ENCODE data around the gene CCL17.

The CCL17 gene

GRCh38 chr16:57401943-57402640 is 2.5 kb upstream of the CCL17 start:
- DNase-seq = no peak

- DNase-seq = no peak
Measured at GRCh38 chr16:57405097-57405496, 530 bp downstream of the CCL17 start.

- DNase-seq = no peak
Measured at GRCh38 chr16:57406881-57407280, 2.3 kb downstream of the CCL17 start.

GRCh38 chr16:57407521-57408353 is 3.2 kb downstream of the CCL17 start:
- DNase-seq = no peak

- no peak for DNase-seq
Measured at GRCh38 chr16:57409065-57409464, 4.5 kb downstream of the CCL17 start.

GRCh38 chr16:57409870-57410587 is 5.5 kb downstream of the CCL17 start:
- DNase-seq = no peak

- no peak for DNase-seq
Measured at GRCh38 chr16:57411362-57411976, 6.9 kb downstream of the CCL17 start.

GRCh38 chr16:57412584-57412983 is 8.0 kb downstream of the CCL17 start:
- no peak for DNase-seq

GRCh38 chr16:57413301-57413730 is 8.7 kb downstream of the CCL17 start:
- DNase-seq = no peak

- DNase-seq = no peak
Measured at GRCh38 chr16:57413733-57414132, 9.2 kb downstream of the CCL17 start.

GRCh38 chr16:57416084-57416483 is 11.5 kb downstream of the CCL17 start:
- no peak for DNase-seq

- no peak for DNase-seq
Measured at GRCh38 chr16:57419506-57419905, 14.9 kb downstream of the CCL17 start.

- DNase-seq = no peak
Measured at GRCh38 chr16:57422026-57422944, 17.7 kb downstream of the CCL17 start.

GRCh38 chr16:57423152-57423551 is 18.6 kb downstream of the CCL17 start:
- DNase-seq = no peak

GRCh38 chr16:57424583-57424982 is 20.0 kb downstream of the CCL17 start:
- DNase-seq = no peak

GRCh38 chr16:57426356-57426755 is 21.8 kb downstream of the CCL17 start:
- DNase-seq = no peak

- no peak for DNase-seq
Measured at GRCh38 chr16:57427307-57427706, 22.7 kb downstream of the CCL17 start.

GRCh38 chr16:57427824-57428223 is 23.3 kb downstream of the CCL17 start:
- DNase-seq = no peak

- DNase-seq = no peak
Measured at GRCh38 chr16:57430955-57431354, 26.4 kb downstream of the CCL17 start.

- DNase-seq = no peak
Measured at GRCh38 chr16:57432505-57432904, 27.9 kb downstream of the CCL17 start.

GRCh38 chr16:57432989-57433388 is 28.4 kb downstream of the CCL17 start:
- no peak for DNase-seq

GRCh38 chr16:57434003-57434402 is 29.4 kb downstream of the CCL17 start:
- DNase-seq = no peak

All from NCI-H1417 treated with DMSO at 0.1 percent for 48 hours (cell line).